ENCODE data around the gene SLC39A10. TPM values are rescaled to one million over a fixed set of nuclear protein-coding genes. Genes with fewer than 3 reads are reported as not detected.

Gene SLC39A10
- total and polyA plus RNA-seq, 8 donors: 0.15 to 22.0 (median 3.1) TPM

- Histone ChIP-seq H3K9me3 (peaks cover 0 to 5% (median 0%) of the 10 kb centered on the region in 4 donors), H3K27ac (no peak overlapping the region), H3K4me1 (no peaks in the 10 kb centered on the region), H3K4me3 (no peak overlapping the region), H3K36me3 (peaks cover 0 to 7% (median 5%) of the 10 kb centered on the region in 4 donors), H3K27me3 (no peaks in the 10 kb centered on the region)
- intact Hi-C loops (cut with DNase I; ENCODE audit: low total_unique reads): no loop called here
- WGBS, 5 donors: 83 to 89% (median 88%) methylated on average over 5 of the region's 5 CpGs
- no peak for DNase-seq
- TF ChIP-seq POLR2A (IDR thresholded peaks at IDR 0.05) (no peak), EP300 (IDR thresholded peaks at IDR 0.05) (no peak), POLR2AphosphoS5 (IDR thresholded peaks at IDR 0.05) (no peak), CTCF (IDR thresholded peaks at IDR 0.05) (no peak)
These were observed 49.3 kb downstream of the SLC39A10 start for GRCh38 chr2:195706161-195706900.

GRCh38 chr2:195709901-195710806, 53.1 kb downstream of the SLC39A10 start:
- TF ChIP-seq CTCF (IDR thresholded peaks at IDR 0.05) (no peak), POLR2A (IDR thresholded peaks at IDR 0.05) (no peak), EP300 (IDR thresholded peaks at IDR 0.05) (no peak), POLR2AphosphoS5 (IDR thresholded peaks at IDR 0.05) (no peak)
- WGBS, 5 donors: 62 to 76% (median 69%) methylated on average over 2 of the region's 2 CpGs
- DNase-seq: no peak
- Histone ChIP-seq H3K27me3 (no peaks in the 10 kb centered on the region), H3K27ac (no peak overlapping the region), H3K9me3 (no peaks in the 10 kb centered on the region), H3K4me3 (no peak overlapping the region), H3K4me1 (no peaks in the 10 kb centered on the region), H3K36me3 (peaks cover 5 to 23% (median 21%) of the 10 kb centered on the region in 4 donors)
- intact Hi-C loops (cut with DNase I; ENCODE audit: low total_unique reads): no loop called here

- no peak overlapping the region for H3K4me3 ChIP-seq
- TF ChIP-seq POLR2A (IDR thresholded peaks at IDR 0.05): no peak
- H3K27me3 ChIP-seq: no peaks in the 10 kb centered on the region
- intact Hi-C loops (cut with DNase I; ENCODE audit: low total_unique reads): no loop called here
- no peaks in the 10 kb centered on the region for H3K9me3 ChIP-seq
- no peak for DNase-seq
- no peaks in the 10 kb centered on the region for H3K4me1 ChIP-seq
- no peak overlapping the region for H3K27ac ChIP-seq
- peaks cover 5 to 33% (median 27%) of the 10 kb centered on the region in 4 donors for H3K36me3 ChIP-seq
These were observed 54.5 kb downstream of the SLC39A10 start for GRCh38 chr2:195711478-195711877.

GRCh38 chr2:195716466-195716865, 59.4 kb downstream of the SLC39A10 start:
- DNase-seq: no peak
- 95 to 99% (median 96%) methylated on average over 4 of the region's 4 CpGs for WGBS, 5 donors
- no peak overlapping the region for H3K4me3 ChIP-seq
- H3K9me3 ChIP-seq: no peaks in the 10 kb centered on the region
- H3K27ac ChIP-seq: no peak overlapping the region
- peaks cover 5 to 59% (median 46%) of the 10 kb centered on the region in 4 donors for H3K36me3 ChIP-seq
- no peak for TF ChIP-seq POLR2AphosphoS5 (IDR thresholded peaks at IDR 0.05)
- no peak for TF ChIP-seq POLR2A (IDR thresholded peaks at IDR 0.05)
- TF ChIP-seq EP300 (IDR thresholded peaks at IDR 0.05): no peak
- no peak for TF ChIP-seq CTCF (IDR thresholded peaks at IDR 0.05)
- H3K4me1 ChIP-seq: no peaks in the 10 kb centered on the region
- no peaks in the 10 kb centered on the region for H3K27me3 ChIP-seq
- intact Hi-C loops (cut with DNase I; ENCODE audit: low total_unique reads): no loop called here
